H9 (cell line): Measurements from ENCODE around the gene TIMM22. TPM values are rescaled to one million over a fixed set of nuclear protein-coding genes. Genes with fewer than 3 reads are reported as not detected.
"Not testable (repeated sequence)": the region's sequence is repeated elsewhere in the genome, so short reads cannot be mapped to it uniquely, and the experiment has no call there.

Experiments used
- DNase-seq: peaks from one replicate; pipeline ENCODE4 v3.0.0-alpha.2; 2017
- H2AFZ ChIP-seq: one replicate; pipeline ENCODE4 v1.6.1; 2013; ENCODE audit warnings: mild to moderate bottlenecking, low read length, control low read depth, moderate library complexity
- H2AK5ac ChIP-seq: 2 replicates; pipeline ENCODE4 v1.6.1; 2013; ENCODE audit warnings: low read length, control low read depth, mixed read lengths; ENCODE audit not compliant: insufficient read length
- H2BK120ac ChIP-seq: one replicate; pipeline ENCODE4 v1.6.1; 2013; ENCODE audit warnings: low read depth, mild to moderate bottlenecking, low read length, control low read depth, inconsistent platforms; ENCODE audit not compliant: poor library complexity, severe bottlenecking
- H2BK12ac ChIP-seq: 2 replicates; pipeline ENCODE4 v1.6.1; 2013; ENCODE audit warnings: low read length, control low read depth, mixed read lengths, low read depth; ENCODE audit not compliant: insufficient read length
- H2BK15ac ChIP-seq: 2 replicates; pipeline ENCODE4 v1.6.1; 2013; ENCODE audit warnings: low read depth, low read length, control low read depth
- H2BK20ac ChIP-seq: one replicate; pipeline ENCODE4 v1.6.1; 2013; ENCODE audit warnings: low read depth, mild to moderate bottlenecking, low read length, control low read depth, inconsistent platforms; ENCODE audit not compliant: poor library complexity, severe bottlenecking
- H2BK5ac ChIP-seq: 2 replicates; pipeline ENCODE4 v1.6.1; 2013; ENCODE audit warnings: low read length, control low read depth, mixed read lengths; ENCODE audit not compliant: insufficient read length
- H3K14ac ChIP-seq: 2 replicates; pipeline ENCODE4 v1.6.1; 2013; ENCODE audit warnings: low read length, control low read depth; ENCODE audit not compliant: insufficient read depth
- H3K18ac ChIP-seq: 2 replicates; pipeline ENCODE4 v1.6.1; 2013; ENCODE audit warnings: low read depth, mild to moderate bottlenecking, mixed read lengths, low read length, control low read depth; ENCODE audit not compliant: insufficient read length
- H3K23ac ChIP-seq: 2 replicates; pipeline ENCODE4 v1.6.1; 2013; ENCODE audit warnings: low read length, control low read depth, mixed read lengths, low read depth; ENCODE audit not compliant: insufficient read length
- H3K23me2 ChIP-seq: 2 replicates; pipeline ENCODE4 v1.6.1; 2013; ENCODE audit warnings: low read depth, mild to moderate bottlenecking, mixed read lengths, low read length, control low read depth; ENCODE audit not compliant: insufficient read length, poor library complexity, severe bottlenecking
- H3K27ac ChIP-seq: 2 replicates; pipeline ENCODE4 v1.5.1; 2013; ENCODE audit warnings: low read length, control low read depth, mixed read lengths, low read depth; ENCODE audit not compliant: insufficient read length
- H3K27me3 ChIP-seq: 2 replicates; pipeline ENCODE4 v1.6.1; 2013; ENCODE audit warnings: low read length, control low read depth, inconsistent platforms; ENCODE audit not compliant: insufficient read depth
- H3K4ac ChIP-seq: 2 replicates; pipeline ENCODE4 v1.6.1; 2013; ENCODE audit warnings: low read depth, mild to moderate bottlenecking, control low read depth, inconsistent platforms, low read length, moderate library complexity
- H3K4me1 ChIP-seq: 2 replicates; pipeline ENCODE4 v1.6.1; 2013; ENCODE audit warnings: low read length, control low read depth, inconsistent platforms; ENCODE audit not compliant: insufficient read depth
- H3K4me2 ChIP-seq: 2 replicates; pipeline ENCODE4 v1.6.1; 2013; ENCODE audit warnings: low read length, control low read depth, mixed read lengths; ENCODE audit not compliant: insufficient read length, insufficient read depth
- H3K56ac ChIP-seq: 2 replicates; pipeline ENCODE4 v1.6.1; 2013; ENCODE audit warnings: low read depth, mild to moderate bottlenecking, mixed read lengths, low read length, control low read depth; ENCODE audit not compliant: insufficient read length
- H3K79me1 ChIP-seq: 2 replicates; pipeline ENCODE4 v1.6.1; 2013; ENCODE audit warnings: low read depth, mild to moderate bottlenecking, moderate library complexity, low read length, control low read depth, inconsistent platforms; ENCODE audit not compliant: insufficient read depth, poor library complexity, severe bottlenecking
- H3K79me2 ChIP-seq: 2 replicates; pipeline ENCODE4 v1.6.1; 2013; ENCODE audit warnings: low read length, control low read depth, inconsistent platforms; ENCODE audit not compliant: insufficient read depth
- H3K9ac ChIP-seq: 2 replicates; pipeline ENCODE4 v1.6.1; 2013; ENCODE audit warnings: low read length, control low read depth, mixed read lengths; ENCODE audit not compliant: insufficient read length; ENCODE audit errors: extremely low read depth
- H3K9me3 ChIP-seq: one replicate; pipeline ENCODE4 v1.6.1; 2013; ENCODE audit warnings: low read depth, low read length, inconsistent platforms; ENCODE audit not compliant: control insufficient read depth
- H3T11ph ChIP-seq: one replicate; pipeline ENCODE4 v1.6.1; 2013; ENCODE audit warnings: mild to moderate bottlenecking, low read length, control low read depth, inconsistent platforms
- H4K20me1 ChIP-seq: one replicate; pipeline ENCODE4 v1.6.1; 2013; ENCODE audit not compliant: control insufficient read depth, insufficient read length, insufficient read depth
- H4K5ac ChIP-seq: 2 replicates; pipeline ENCODE4 v1.6.1; 2013; ENCODE audit warnings: low read depth, mild to moderate bottlenecking, mixed read lengths, low read length, control low read depth; ENCODE audit not compliant: insufficient read length
- H4K8ac ChIP-seq: replicated peaks from 2 replicates; pipeline ENCODE4 v1.6.1; 2013; ENCODE audit warnings: low read length, control low read depth, mixed read lengths, low read depth; ENCODE audit not compliant: insufficient read length
- H4K91ac ChIP-seq: 2 replicates; pipeline ENCODE4 v1.6.1; 2013; ENCODE audit warnings: low read depth, mild to moderate bottlenecking, moderate library complexity, mixed read lengths, low read length, control low read depth; ENCODE audit not compliant: insufficient read length
- H3K27ac Mint-ChIP-seq, 3 experiments: 2 replicates in 2 of 3; 3 replicates in 1 of 3; pipeline ENCODE4 v1.8.0; 2020 to 2021; ENCODE audit warnings: mixed read lengths in 3 of 3, mild to moderate bottlenecking in 1 of 3, moderate library complexity in 1 of 3
- H3K27me3 Mint-ChIP-seq: 2 replicates; pipeline ENCODE4 v1.8.0; 2021; ENCODE audit warnings: low read depth, mild to moderate bottlenecking, moderate library complexity, mixed read lengths
- H3K36me3 Mint-ChIP-seq, 3 experiments: 2 replicates in 2 of 3; 3 replicates in 1 of 3; pipeline ENCODE4 v1.8.0; 2020 to 2021; ENCODE audit warnings: low read depth in 3 of 3, mixed read lengths in 3 of 3; ENCODE audit not compliant: insufficient read depth in 1 of 3
- H3K4me1 Mint-ChIP-seq, 2 experiments: 2 replicates each; pipeline ENCODE4 v1.8.0; 2020; ENCODE audit warnings: mixed read lengths in 2 of 2
- H3K4me3 Mint-ChIP-seq, 2 experiments: 2 replicates in 1 of 2; 3 replicates in 1 of 2; pipeline ENCODE4 v1.8.0; 2020 to 2021; ENCODE audit warnings: mild to moderate bottlenecking in 2 of 2, mixed read lengths in 2 of 2, moderate library complexity in 1 of 2
- H3K9me3 Mint-ChIP-seq, 2 experiments: 2 replicates in 1 of 2; 3 replicates in 1 of 2; pipeline ENCODE4 v1.8.0; 2020; ENCODE audit warnings: mild to moderate bottlenecking in 2 of 2, mixed read lengths in 2 of 2, moderate library complexity in 1 of 2
- WGBS: extraction: QIAGEN DNeasy Blood & Tissue Kit; methylation state at CpG from one replicate; pipeline ENCODE4 v1.1.7; 2013; ENCODE audit warnings: missing lambda C conversion rate, low lambda C conversion rate, mixed read lengths; ENCODE audit not compliant: insufficient read length; ENCODE audit errors: extremely low coverage; 5-methylcytosine and 5-hydroxymethylcytosine counted together
- total RNA-seq: library from RNA; stranded (reverse); gene quantifications from 2 replicates; pipeline ENCODE4 v1.2.1, GENCODE V29; 2021
- TF ChIP-seq, protein P1 (sequence below): fragments of 200-600 bp; sonication (generic); conservative IDR thresholded peaks from 3 replicates; pipeline ENCODE4 v1.8.0; 2021; ENCODE audit warnings: antibody characterized with exemption, mild to moderate bottlenecking

TIMM22 gene
- total RNA-seq, 1 experiment from 2014 or later, result 23.0 TPM

DNA sequence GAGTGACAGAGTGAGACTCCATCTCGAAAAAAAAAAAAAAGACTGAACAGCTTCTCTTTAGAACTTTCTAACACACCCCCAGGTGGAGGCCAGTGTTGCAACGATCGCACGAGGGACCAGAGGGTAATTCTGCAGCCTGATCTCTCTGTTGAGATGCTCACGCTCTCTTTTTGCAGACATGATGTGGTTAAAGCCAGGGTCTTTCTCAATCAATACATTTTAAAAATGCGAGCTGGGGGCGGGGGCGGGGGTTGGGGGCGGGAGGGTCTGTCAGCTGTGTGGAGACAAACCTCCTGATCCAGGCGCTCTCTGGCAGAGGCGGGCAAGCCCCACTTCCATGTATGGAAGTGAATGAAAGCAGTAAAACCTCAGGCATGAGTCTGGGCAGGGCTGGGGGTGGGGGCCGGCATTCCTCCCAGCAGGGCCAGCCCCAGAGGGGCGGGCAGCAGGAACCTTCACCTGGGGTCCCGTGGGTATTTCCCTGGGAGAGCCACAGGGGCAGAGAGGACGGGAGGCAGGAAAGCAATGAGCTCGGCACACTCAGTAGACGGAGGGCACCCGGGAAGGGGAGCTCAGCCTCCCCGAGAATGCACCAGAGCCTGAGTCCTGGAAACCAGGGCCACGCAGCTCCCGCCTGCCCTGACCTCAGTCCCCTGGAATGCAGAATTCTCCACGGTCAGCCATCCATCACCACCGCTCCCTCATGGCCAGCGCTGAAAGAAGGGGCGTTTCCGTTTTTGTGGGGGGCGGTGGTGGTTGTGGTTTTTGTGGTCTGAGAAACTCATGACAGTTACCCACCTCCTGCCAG lies 45.4 kb upstream of the TIMM22 start:
- Histone ChIP-seq H3K4me2 (peak overlapping the region; percentile 28), H2BK120ac (peak overlapping the region; percentile 65), H3T11ph (peak overlapping the region; percentile 23), H3K27ac (peak overlapping the region; percentile 71), H3K9me3 (no peaks in the 10 kb centered on the region), H2BK5ac (no peak overlapping the region), H3K18ac (peak overlapping the region; percentile 99), H4K91ac (peak overlapping the region; percentile 49), H3K23ac (no peak overlapping the region), H2AK5ac (no peak overlapping the region), H3K23me2 (peaks cover 3% of the 10 kb centered on the region), H3K27me3 (no peaks in the 10 kb centered on the region), H3K14ac (peak overlapping the region; percentile 94), H4K20me1 (no peaks in the 10 kb centered on the region), H4K5ac (peak overlapping the region; percentile 89), H3K4me1 (peaks cover 5% of the 10 kb centered on the region; the same call in 1 of the 2 replicates), H3K4ac (peak overlapping the region; percentile 59; the same call in 1 of the 2 replicates), H2BK20ac (peak overlapping the region; percentile 99), H3K9ac (no peak overlapping the region), H3K79me2 (peaks cover 2% of the 10 kb centered on the region; the same call in 1 of the 2 replicates), H3K79me1 (peaks cover 3% of the 10 kb centered on the region), H2AFZ (no peak overlapping the region), H4K8ac (no peak overlapping the region), H2BK15ac (no peak overlapping the region), H2BK12ac (peak overlapping the region; percentile 86), H3K56ac (no peak overlapping the region)
- no CpG with 5 or more reads among the region's 27 CpGs for WGBS
- no peaks in the 10 kb centered on the region for H3K9me3 Mint-ChIP-seq
- H3K27ac Mint-ChIP-seq, result peak overlapping the region; percentile 85 to 98 (median 96); a peak in 6 of 7 replicates
- peaks cover 5 to 14% (median 12%) of the 10 kb centered on the region in 3 experiments for H3K36me3 Mint-ChIP-seq
- TF ChIP-seq, protein P1, sequence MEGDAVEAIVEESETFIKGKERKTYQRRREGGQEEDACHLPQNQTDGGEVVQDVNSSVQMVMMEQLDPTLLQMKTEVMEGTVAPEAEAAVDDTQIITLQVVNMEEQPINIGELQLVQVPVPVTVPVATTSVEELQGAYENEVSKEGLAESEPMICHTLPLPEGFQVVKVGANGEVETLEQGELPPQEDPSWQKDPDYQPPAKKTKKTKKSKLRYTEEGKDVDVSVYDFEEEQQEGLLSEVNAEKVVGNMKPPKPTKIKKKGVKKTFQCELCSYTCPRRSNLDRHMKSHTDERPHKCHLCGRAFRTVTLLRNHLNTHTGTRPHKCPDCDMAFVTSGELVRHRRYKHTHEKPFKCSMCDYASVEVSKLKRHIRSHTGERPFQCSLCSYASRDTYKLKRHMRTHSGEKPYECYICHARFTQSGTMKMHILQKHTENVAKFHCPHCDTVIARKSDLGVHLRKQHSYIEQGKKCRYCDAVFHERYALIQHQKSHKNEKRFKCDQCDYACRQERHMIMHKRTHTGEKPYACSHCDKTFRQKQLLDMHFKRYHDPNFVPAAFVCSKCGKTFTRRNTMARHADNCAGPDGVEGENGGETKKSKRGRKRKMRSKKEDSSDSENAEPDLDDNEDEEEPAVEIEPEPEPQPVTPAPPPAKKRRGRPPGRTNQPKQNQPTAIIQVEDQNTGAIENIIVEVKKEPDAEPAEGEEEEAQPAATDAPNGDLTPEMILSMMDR, result no peak
- H3K4me1 Mint-ChIP-seq, result peaks cover 28 to 37% of the 10 kb centered on the region in 2 experiments
- H3K4me3 Mint-ChIP-seq, result peak overlapping the region; percentile 40 to 66; a peak in 4 of 5 replicates
- peak; percentile 94 for DNase-seq
- H3K27me3 Mint-ChIP-seq, result no peaks in the 10 kb centered on the region

DNA sequence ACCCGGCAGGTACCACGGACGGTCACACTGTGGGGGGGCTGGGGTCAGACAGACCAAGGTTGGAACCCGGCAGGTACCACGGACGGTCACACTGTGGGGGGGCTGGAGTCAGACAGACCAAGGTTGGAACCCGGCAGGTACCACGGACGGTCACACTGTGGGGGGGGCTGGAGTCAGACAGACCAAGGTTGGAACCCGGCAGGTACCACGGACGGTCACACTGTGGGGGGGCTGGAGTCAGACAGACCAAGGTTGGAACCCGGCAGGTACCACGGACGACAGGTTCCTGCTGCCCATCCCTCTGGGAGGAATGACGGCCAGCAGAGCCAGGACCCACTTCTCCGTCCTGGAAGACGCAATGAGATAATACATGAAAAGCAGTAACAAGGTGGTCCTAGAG lies 44.3 kb upstream of the TIMM22 start:
- peak overlapping the region in 1 of 3 experiments; percentile 77; a peak in 1 of 7 replicates for H3K27ac Mint-ChIP-seq
- H3K4me3 Mint-ChIP-seq, H4K5ac ChIP-seq, H4K8ac ChIP-seq, DNase-seq, H3K27ac ChIP-seq, H3K79me2 ChIP-seq, H2BK5ac ChIP-seq, H3K18ac ChIP-seq, H2AK5ac ChIP-seq, H2BK15ac ChIP-seq, H2BK12ac ChIP-seq, H3K56ac ChIP-seq, H3K9me3 Mint-ChIP-seq, H3K4me2 ChIP-seq, H3K79me1 ChIP-seq, H3K4ac ChIP-seq, H4K91ac ChIP-seq, H2BK20ac ChIP-seq, H3K23me2 ChIP-seq, H2BK120ac ChIP-seq, H3K23ac ChIP-seq, H3K9ac ChIP-seq, H3T11ph ChIP-seq, H3K4me1 ChIP-seq, H3K14ac ChIP-seq, H3K27me3 ChIP-seq, H2AFZ ChIP-seq, H4K20me1 ChIP-seq, H3K27me3 Mint-ChIP-seq, H3K9me3 ChIP-seq: not testable (repeated sequence)
- peaks cover 32 to 43% of the 10 kb centered on the region in 2 experiments for H3K4me1 Mint-ChIP-seq
- no CpG with 5 or more reads among the region's 18 CpGs for WGBS
- H3K36me3 Mint-ChIP-seq, result peaks cover 6 to 20% (median 15%) of the 10 kb centered on the region in 3 experiments
